Middle frontal gyrus (tissue), 1 donor: Measurements from ENCODE around the gene RAX2.
"Not testable (repeated sequence)": the region's sequence is repeated elsewhere in the genome, so short reads cannot be mapped to it uniquely, and the experiment has no call there.

Source experiments
- DNase-seq: peaks from one replicate; pipeline ENCODE4 v3.0.0-alpha.2; 2015; ENCODE audit warnings: low spot score; ENCODE audit errors: extremely low spot score

RAX2 gene

DNA sequence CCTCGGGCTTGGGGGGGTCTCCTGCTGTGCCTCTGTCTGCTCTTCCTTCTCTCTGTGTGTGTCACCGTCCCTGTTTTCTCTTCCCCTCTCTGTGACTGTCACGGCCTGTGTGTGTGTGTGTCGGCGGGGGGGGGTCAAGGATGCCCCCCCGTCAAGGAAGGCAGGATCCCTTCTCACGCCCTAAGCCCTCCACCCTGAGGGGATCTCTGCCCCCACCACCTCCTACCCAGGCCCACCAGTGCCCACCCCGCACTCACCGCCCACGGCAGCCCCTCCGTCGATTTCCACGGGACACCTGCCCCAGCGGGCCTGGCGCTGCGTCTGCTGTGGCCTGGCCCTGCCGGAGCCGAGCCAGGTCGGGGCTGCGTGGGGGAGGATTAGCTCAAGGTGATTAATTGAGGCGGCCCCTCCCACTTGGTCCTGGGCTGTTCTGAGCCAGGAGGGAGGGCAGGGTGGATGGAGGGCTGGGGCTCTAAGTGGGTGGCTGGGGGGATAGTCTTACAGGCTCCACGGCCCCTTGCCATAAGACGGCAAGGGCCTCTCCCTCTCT, at the start of gene RAX2:
RAX2 (minus strand) TSS at position 323 of the 550 bp plus-strand sequence. CDS start 486 bp downstream, outside the sequence.
- no peak for DNase-seq

DNA sequence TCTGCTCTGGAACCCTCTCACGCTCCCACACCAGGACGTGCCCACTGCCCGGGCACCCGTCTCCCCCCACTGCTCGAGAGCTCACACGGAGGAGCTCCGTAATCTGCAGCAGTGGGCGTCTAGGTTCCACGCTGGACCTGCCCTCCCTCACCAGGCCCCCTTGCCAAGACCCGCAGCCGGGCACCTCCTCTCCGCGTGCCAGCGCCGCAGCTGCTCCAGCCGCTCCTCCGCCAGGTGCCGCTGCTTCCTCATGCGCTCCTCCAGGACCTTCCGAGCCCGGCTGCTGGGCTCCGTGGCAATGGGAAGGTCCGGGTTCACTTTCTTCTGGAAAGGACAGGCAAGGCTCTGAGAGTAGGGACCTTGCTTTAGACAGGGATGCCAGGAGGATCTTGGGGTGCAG, 49.1 kb upstream of the RAX2 start:
- DNase-seq = no peak

DNA sequence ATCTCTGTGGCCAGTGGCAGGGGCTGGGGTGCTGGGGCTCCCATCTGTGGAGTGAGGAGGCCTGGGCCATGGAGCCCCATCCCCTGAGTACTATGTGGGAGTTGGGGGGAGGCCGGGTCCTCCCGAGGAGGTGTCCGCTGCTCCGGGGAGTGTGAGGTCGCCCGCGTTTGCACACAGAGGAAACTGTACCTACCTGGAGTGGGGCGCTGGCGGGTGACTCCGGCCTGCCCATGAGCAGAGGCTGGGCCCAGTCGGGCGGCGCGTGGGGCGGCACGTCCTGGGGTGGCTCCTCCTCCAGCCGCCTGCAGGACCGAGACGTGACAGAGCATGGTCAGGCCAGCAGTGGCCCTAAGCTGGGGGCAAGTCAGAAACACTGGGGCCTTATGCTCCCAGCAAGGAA, 48.0 kb upstream of the RAX2 start:
- no peak for DNase-seq

- no peak for DNase-seq
Measured at GRCh38 chr19:3818918-3819317, 46.9 kb upstream of the RAX2 start.

- peak; percentile 9 for DNase-seq
Measured at GRCh38 chr19:3818466-3818865, 46.4 kb upstream of the RAX2 start.

GRCh38 chr19:3817761-3818160, 45.7 kb upstream of the RAX2 start:
- no peak for DNase-seq

DNA sequence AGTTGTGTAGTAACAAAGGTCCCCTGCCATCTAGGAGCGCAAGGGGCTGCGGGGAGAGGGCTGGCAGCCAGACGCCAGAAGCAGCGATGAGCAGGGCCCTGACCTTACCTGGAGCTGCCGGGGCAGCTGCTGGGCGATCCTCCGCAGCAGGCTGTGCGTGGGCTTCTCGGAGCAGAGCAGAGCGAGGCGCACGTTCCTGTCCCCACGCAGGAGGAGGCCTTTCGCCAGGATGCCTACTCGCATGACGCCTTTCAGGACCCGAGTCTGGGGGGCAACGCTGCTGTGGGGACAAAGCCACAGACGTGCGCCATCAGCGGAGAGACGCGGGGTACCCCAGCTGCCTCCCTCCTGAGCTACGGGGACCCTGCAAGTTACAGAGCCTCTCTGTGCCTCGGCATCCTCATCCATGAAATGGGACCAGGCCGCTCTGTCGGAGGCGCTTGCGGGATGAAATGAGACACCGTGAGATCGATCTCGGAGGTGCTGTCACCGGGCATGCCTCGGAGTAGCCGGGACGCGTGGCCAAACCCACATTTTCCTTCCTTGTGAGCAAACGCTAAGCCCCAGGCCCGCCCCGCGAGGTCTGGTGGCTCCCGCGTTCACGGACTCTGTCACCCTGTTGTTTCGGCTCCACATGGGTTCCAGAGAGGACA, 44.7 kb upstream of the RAX2 start:
- DNase-seq = no peak

DNA sequence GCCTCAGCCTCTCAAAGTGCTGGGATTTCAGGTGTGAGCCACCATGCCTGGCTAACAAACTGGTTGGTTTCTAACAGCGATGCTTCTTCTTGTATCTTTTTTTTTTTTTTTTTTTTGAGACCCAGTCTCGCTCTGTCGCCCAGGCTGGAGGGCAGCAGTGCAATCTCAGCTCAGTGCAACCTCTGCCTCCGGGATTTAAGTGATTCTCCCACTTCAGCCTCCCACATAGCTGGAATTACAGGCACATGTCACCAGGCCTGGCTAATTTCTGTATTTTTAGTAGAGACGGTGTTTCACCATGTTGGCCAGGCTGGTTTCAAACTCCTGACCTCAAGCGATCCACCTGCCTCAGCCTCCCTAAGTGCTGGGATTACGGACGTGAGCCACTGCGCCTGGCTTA, 44.1 kb upstream of the RAX2 start:
- DNase-seq = not testable (repeated sequence)

DNA sequence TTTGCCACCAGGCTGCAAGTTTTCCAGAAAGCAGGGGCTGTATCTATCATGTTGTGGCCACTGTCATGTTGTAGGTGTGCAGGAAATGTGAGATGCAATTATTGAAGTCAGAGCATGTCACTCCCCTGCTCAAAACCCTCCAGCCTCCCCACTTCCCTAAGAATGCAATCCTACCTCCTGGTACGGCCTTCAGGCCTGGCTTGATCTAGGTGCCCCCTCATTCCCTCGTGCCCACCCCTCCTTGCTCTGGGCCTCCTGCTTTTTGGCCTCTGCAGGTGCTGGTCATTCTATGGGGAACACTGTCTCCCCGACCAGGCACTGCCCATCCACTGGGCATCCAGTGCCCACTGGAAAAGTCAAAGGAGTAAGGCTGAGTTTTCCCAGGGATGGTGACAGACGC, 42.6 kb upstream of the RAX2 start:
- no peak for DNase-seq

DNA sequence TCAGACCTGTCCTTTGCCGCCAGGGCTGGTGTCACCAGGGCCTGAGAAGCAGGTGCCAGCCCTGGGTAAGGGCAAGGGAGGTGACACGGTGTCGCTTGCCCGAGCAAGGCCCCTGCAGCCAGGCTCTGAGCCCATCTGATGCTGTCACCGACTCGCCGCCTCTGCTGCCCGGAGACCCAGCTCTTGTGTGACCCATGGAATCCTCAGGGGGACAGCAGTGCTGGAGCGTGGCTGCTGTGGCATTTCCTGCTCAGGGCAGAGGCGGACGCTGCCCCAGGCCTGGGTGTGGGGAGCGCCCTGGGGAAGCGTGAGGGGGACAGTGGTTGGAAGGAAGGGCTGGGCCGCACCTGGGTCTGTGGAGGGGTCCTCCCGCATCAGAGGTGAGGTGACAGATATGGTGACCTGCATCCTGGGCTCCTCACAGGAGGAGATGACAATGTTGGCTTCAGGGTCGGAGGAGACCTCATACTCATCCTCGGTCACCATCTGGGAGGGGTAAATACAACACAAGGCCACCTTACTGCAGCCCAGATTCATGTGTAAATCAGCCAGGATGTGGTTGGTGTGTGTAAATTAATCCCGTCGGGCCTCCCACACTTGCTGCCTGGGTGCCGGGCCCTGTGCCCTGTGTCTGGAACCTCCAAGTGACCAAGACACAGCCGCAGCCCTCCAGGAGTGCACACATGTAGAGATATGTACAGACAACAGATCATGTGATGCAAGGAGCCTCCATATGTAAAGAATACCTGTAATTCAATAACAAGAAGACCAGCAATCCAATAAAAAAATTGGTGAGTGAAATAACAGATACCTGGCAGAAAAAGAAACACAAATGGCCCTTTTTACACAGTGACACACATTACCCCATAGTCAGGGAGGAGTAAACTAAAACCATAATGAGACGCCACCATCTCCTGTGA, 41.7 kb upstream of the RAX2 start:
- DNase-seq = no peak

DNA sequence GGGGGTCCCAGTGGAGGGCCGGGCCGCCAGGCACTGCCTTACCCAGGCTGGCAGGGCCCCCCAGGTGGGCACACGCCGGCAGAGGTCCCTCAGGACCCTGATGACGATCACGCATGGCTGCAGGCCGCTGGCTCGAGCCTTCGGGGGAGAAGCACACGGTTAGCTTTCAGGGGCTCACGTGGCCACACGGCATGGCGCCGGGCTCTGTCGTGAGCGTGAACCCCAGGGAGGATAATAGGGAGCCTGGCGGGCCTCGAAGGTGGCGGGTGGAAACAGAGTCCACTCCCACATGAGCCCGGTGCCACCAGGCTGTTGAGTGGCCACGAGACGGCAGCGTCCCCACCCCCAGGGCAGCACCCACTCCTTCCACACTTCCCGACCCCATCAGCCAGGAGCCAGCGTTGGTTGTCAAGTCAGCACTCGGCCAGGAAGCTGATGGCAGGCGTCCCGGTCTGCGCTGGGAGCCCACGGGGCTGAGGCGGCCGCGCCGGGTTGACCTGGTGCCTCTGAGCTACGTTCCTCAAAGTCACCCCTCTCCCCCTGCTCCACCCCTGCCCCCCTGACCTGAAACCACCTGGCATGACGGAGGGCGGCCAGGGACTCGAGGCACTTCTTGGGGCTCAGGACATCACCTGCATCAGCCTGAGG, 38.8 kb upstream of the RAX2 start:
- no peak for DNase-seq

GRCh38 chr19:3809881-3810707, 38.1 kb upstream of the RAX2 start:
- no peak for DNase-seq

DNA sequence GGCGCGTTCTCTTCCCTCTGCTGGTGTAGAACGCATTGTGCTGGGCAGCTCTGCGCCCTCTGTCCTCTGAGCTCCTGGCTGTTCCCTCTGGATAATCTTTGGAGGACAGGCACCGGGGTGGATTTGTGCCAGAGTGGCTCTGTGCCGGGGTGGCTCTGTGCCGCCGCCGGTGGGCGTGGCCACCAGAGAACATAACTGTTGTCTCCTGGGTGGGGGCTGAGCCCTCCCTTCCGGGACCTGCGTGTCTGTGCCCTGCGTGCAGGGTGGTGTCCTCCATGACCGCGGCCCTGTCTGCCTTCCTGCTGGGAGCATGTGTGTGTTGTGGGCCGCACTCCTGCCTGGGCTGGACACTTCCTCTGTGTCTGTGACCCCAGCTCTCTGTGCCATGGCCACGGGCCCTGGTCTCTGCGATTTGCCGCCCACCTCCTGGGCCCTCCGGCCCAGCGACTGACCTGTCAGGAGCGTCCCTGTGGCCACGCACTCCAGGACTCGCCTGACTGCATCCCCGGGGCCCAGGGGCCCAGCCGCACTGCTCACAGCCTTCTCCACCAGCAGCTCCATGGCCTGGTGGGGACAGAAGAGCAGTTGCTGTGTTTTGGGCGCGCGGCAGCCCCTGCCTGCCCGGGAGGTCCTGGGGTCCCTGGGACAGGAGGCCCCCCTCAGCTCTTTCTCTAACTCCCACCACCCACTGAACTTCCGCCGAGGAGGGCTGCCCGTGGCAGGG, 36.6 kb upstream of the RAX2 start:
- DNase-seq = no peak

DNA sequence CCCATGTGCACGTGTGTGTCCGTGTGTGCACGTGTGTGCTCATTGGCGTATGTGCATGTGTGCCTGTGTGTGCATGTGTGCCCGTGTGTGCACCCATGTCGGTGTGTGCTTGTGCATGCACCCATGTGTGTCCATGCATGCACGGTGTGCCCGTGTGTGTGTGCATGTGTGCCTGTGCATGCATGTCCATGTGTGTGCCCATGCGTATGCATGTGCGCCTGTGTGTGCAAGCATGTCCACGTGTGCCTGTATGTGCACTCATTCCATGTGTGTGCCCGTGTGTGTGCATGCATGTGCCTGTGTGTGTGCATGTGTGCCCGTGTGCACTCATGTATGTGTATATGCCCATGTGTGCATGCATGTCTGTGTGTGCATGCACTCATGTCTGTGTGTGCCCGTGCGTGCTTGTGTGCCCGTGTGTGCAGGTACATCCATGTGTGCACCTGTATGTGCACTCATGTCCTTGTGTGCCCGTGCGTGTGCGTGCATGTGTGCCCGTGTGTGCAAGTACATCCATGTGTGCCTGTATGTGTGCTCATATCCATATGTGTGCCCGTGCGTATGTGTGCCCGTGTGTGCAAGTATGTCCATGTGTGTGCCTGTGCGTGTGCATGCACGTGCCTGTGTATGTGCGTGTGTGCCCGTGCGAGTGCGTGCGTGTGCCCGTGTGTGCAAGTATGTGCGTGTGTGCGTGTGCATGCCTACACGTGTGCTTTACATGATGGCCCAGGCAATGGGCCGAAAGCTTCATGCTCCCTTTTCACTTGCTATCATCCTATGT, 35.7 kb upstream of the RAX2 start:
- DNase-seq = no peak

DNA sequence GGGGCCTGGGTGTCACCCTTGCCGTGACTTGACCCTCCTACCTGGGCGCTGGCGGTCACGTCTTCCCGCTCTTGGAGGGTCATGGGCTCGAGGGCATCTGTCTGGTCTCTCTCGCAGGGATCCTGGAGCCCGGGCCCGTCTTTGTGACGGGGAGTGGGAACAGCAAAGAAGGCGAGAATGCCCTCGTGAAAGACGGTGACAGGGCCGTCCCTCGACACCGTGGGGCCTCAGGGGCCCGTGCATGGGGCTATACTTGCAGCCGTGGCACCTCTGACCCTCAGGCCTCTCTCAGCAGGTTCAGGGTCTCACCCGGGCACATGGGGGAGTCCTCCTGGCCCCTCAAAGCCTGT, 35.1 kb upstream of the RAX2 start:
- no peak for DNase-seq

DNA sequence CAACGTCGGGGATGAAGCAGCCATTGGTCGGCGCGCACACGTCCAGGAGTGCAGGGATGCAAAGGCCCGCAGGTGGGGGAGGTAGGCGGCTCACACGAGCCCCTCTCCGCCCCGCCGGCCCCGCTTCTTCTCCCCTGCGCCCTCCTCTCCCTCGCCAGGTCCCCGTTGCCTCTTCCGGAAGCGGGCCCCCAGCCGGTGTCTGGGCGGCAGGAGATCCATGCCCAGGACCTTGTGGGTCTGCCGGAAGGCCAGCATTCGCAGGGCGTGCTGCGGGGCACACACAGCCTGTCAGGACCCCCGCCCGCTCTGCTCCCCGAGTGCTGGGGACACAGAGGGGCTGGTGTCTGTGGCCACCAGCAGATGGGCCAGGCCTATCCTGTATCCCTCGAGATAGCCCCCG, 33.8 kb upstream of the RAX2 start:
- no peak for DNase-seq

DNA sequence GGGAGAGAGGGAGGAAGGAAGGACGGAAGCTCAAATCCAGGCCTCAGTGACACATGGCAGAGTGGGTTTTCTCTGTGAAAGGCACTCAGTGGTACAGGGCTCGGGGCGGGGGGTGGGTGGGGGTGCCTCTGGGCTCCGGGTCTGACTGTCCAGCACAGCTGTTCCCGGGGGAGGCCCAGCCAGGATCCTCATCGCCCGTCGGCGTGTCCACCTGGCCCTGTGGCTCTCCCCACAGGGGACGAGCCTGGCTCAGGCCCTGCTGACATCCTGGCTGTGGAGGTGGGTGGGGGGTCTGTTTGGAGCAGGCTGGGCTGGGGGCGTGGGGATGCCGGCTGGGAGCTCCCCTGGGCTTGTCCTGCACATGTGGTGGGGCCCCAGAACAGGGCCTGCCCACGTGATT, 32.4 kb upstream of the RAX2 start:
- no peak for DNase-seq

DNA sequence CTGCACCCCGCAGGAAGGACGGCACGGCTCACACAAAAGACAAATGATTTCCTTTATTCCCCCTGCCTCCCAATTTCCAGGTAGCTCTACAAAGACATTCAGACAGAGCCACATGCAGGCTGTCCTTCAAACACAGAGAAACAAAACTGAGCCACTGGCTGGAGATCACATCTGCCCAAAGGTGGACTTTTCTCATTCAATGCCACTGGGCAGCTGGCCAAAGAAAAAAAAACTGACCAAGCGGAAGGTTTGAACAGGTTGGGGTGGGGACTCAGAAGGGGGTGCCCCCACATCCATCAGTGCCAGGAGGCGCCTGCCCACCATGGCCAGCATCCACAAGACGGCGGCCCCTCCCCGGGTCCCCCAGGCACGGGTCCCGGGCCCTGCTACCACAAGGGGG, 32.0 kb upstream of the RAX2 start:
- no peak for DNase-seq

GRCh38 chr19:3803114-3803888, 31.3 kb upstream of the RAX2 start:
- DNase-seq = no peak
